Body of pancreas (tissue), 4 donors: Measurements from ENCODE around the gene TPPP.

Experiments
- CTCF ChIP-seq, 7 experiments: fragments of 450-650 bp in 4 of 7; fragments of 200-600 bp in 3 of 7; sonication (generic) in 3 of 7; IDR thresholded peaks; one replicate each; pipeline ENCODE4 v1.5.1; 2016 to 2019; ENCODE audit warnings: antibody characterized with exemption in 7 of 7
- POLR2A ChIP-seq, 3 donors: fragments of 450-650 bp; IDR thresholded peaks; one replicate each; pipeline ENCODE4 v1.6.1; 2016; ENCODE audit warnings: antibody characterized with exemption in 3 of 3, mild to moderate bottlenecking in 2 of 3

- TF ChIP-seq CTCF (IDR thresholded peaks at IDR 0.05): no peak
- TF ChIP-seq POLR2A (IDR thresholded peaks at IDR 0.05): no peak
Observed at GRCh38 chr5:623531-623930, 69.6 kb downstream of the TPPP start.
